GM10266 (cell line): ENCODE measurements around the gene PACS1.
"Not testable (repeated sequence)": the region's sequence is repeated elsewhere in the genome, so short reads cannot be mapped to it uniquely, and the experiment has no call there.

Source experiments
- DNase-seq: peaks from one replicate; pipeline ENCODE4 v3.0.0; 2012; ENCODE audit errors: extremely low spot score
- CTCF ChIP-seq: IDR thresholded peaks from 2 replicates; pipeline ENCODE4 v1.5.1; 2012; ENCODE audit warnings: mild to moderate bottlenecking, low read depth; ENCODE audit not compliant: control insufficient read depth, insufficient read depth; ENCODE audit errors: missing control alignments

Gene PACS1

GRCh38 chr11:66069715-66070603 is at the start of gene PACS1:
Gene PACS1 (plus strand): TSS chr11:66070272. CDS start chr11:66070487, 215 bp downstream.
- peak; percentile 93 for DNase-seq
- no peak for TF ChIP-seq CTCF

GRCh38 chr11:66020618-66021357 is 49.3 kb upstream of the PACS1 start:
- no peak for TF ChIP-seq CTCF
- no peak for DNase-seq

GRCh38 chr11:66022401-66023185 is 47.5 kb upstream of the PACS1 start:
- peak; percentile 91 for DNase-seq
- peak; percentile 98 for TF ChIP-seq CTCF

GRCh38 chr11:66023186-66023440 is 47.0 kb upstream of the PACS1 start:
- not testable (repeated sequence) for DNase-seq

GRCh38 chr11:66026017-66026529 is 44.0 kb upstream of the PACS1 start, which contains the start of gene CATSPER1:
Gene CATSPER1 (minus strand): TSS chr11:66026479. CDS start chr11:66026379, 100 bp downstream.
- no peak for DNase-seq
- TF ChIP-seq CTCF: no peak

- no peak for TF ChIP-seq CTCF
- no peak for DNase-seq
These were observed 36.9 kb upstream of the PACS1 start for GRCh38 chr11:66032957-66033735.
